Measurements from ENCODE around the gene FZD8.

Gene FZD8

GRCh38 chr10:35633006-35633980, 8.8 kb downstream of the FZD8 start:
- no peak overlapping the region for H3K27ac Mint-ChIP-seq
- no peaks in the 10 kb centered on the region for H3K9me3 Mint-ChIP-seq
- H3K4me3 Mint-ChIP-seq, result no peak overlapping the region
- ATAC-seq, result no peak
- DNase-seq, result no peak
- H3K27me3 Mint-ChIP-seq, result peaks cover 37% of the 10 kb centered on the region
- H3K4me1 Mint-ChIP-seq, result peaks cover 7% of the 10 kb centered on the region

GRCh38 chr10:35632027-35632426, 10.1 kb downstream of the FZD8 start:
- no peak for ATAC-seq
- Mint-ChIP-seq H3K27me3 (peaks cover 24% of the 10 kb centered on the region), H3K4me3 (no peak overlapping the region), H3K27ac (no peak overlapping the region), H3K9me3 (no peaks in the 10 kb centered on the region), H3K4me1 (peaks cover under 1% of the 10 kb centered on the region)
- no peak for DNase-seq

- H3K27ac Mint-ChIP-seq, result no peak overlapping the region
- no peaks in the 10 kb centered on the region for H3K9me3 Mint-ChIP-seq
- no peaks in the 10 kb centered on the region for H3K4me1 Mint-ChIP-seq
- peaks cover 18% of the 10 kb centered on the region for H3K27me3 Mint-ChIP-seq
- ATAC-seq (no peak), DNase-seq (no peak)
- H3K4me3 Mint-ChIP-seq, result no peak overlapping the region
Observed at GRCh38 chr10:35631404-35631803, 10.7 kb downstream of the FZD8 start.

GRCh38 chr10:35626971-35627507, 15.1 kb downstream of the FZD8 start:
- no peak for ATAC-seq
- H3K4me3 Mint-ChIP-seq, result no peak overlapping the region
- no peak overlapping the region for H3K27ac Mint-ChIP-seq
- no peaks in the 10 kb centered on the region for H3K4me1 Mint-ChIP-seq
- no peak for DNase-seq
- H3K27me3 Mint-ChIP-seq, result peaks cover 8% of the 10 kb centered on the region
- H3K9me3 Mint-ChIP-seq, result no peaks in the 10 kb centered on the region

GRCh38 chr10:35614312-35614711, 27.8 kb downstream of the FZD8 start:
- Mint-ChIP-seq H3K4me1 (no peaks in the 10 kb centered on the region), H3K27ac (no peak overlapping the region), H3K4me3 (no peak overlapping the region), H3K27me3 (peaks cover 68% of the 10 kb centered on the region), H3K9me3 (peaks cover 0 to 10% of the 10 kb centered on the region in 2 donors)
- ATAC-seq (no peak), DNase-seq (no peak)

GRCh38 chr10:35613597-35614226, 28.4 kb downstream of the FZD8 start:
- peaks cover 0 to 10% of the 10 kb centered on the region in 2 donors for H3K9me3 Mint-ChIP-seq
- H3K27ac Mint-ChIP-seq, result no peak overlapping the region
- peaks cover 68% of the 10 kb centered on the region for H3K27me3 Mint-ChIP-seq
- DNase-seq (no peak), ATAC-seq (no peak)
- no peaks in the 10 kb centered on the region for H3K4me1 Mint-ChIP-seq
- H3K4me3 Mint-ChIP-seq, result no peak overlapping the region

- H3K27ac Mint-ChIP-seq, result no peak overlapping the region
- ATAC-seq (no peak), DNase-seq (no peak)
- H3K27me3 Mint-ChIP-seq, result peaks cover 70% of the 10 kb centered on the region
- H3K9me3 Mint-ChIP-seq, result peaks cover 0 to 10% of the 10 kb centered on the region in 2 donors
- no peak overlapping the region for H3K4me3 Mint-ChIP-seq
- no peaks in the 10 kb centered on the region for H3K4me1 Mint-ChIP-seq
Observed at GRCh38 chr10:35613107-35613440, 29.0 kb downstream of the FZD8 start.

GRCh38 chr10:35612385-35613106, 29.6 kb downstream of the FZD8 start:
- peaks cover 0 to 10% of the 10 kb centered on the region in 2 donors for H3K9me3 Mint-ChIP-seq
- no peak for ATAC-seq
- no peak overlapping the region for H3K4me3 Mint-ChIP-seq
- peaks cover 5% of the 10 kb centered on the region for H3K4me1 Mint-ChIP-seq
- peaks cover 75% of the 10 kb centered on the region for H3K27me3 Mint-ChIP-seq
- no peak overlapping the region for H3K27ac Mint-ChIP-seq
- DNase-seq, result no peak

GRCh38 chr10:35611750-35612149, 30.3 kb downstream of the FZD8 start:
- Mint-ChIP-seq H3K27me3 (peaks cover 82% of the 10 kb centered on the region), H3K4me1 (peaks cover 9% of the 10 kb centered on the region), H3K4me3 (no peak overlapping the region), H3K27ac (no peak overlapping the region), H3K9me3 (peaks cover 0 to 10% of the 10 kb centered on the region in 2 donors)
- no peak for DNase-seq
- ATAC-seq, result no peak

GRCh38 chr10:35608328-35608672, 33.8 kb downstream of the FZD8 start:
- H3K27me3 Mint-ChIP-seq, result peaks cover 76% of the 10 kb centered on the region
- peak overlapping the region; percentile 75 to 85 for H3K4me3 Mint-ChIP-seq
- peaks cover 0 to 10% of the 10 kb centered on the region in 2 donors for H3K9me3 Mint-ChIP-seq
- peaks cover 9% of the 10 kb centered on the region for H3K4me1 Mint-ChIP-seq
- no peak for DNase-seq
- ATAC-seq, result peak; percentile 53
- H3K27ac Mint-ChIP-seq, result no peak overlapping the region

- H3K9me3 Mint-ChIP-seq, result peaks cover 0 to 10% of the 10 kb centered on the region in 2 donors
- ATAC-seq, result peak; percentile 73
Observed at GRCh38 chr10:35607475-35608327, 34.4 kb downstream of the FZD8 start.

GRCh38 chr10:35606430-35606829, 35.7 kb downstream of the FZD8 start:
- peaks cover 68% of the 10 kb centered on the region for H3K27me3 Mint-ChIP-seq
- H3K4me3 Mint-ChIP-seq, result no peak overlapping the region
- DNase-seq (no peak), ATAC-seq (no peak)
- peaks cover 0 to 10% of the 10 kb centered on the region in 2 donors for H3K9me3 Mint-ChIP-seq
- peaks cover 9% of the 10 kb centered on the region for H3K4me1 Mint-ChIP-seq
- H3K27ac Mint-ChIP-seq, result no peak overlapping the region

More at GRCh38 chr10:35607475-35608327, 34.4 kb downstream of the FZD8 start:
- H3K4me1 Mint-ChIP-seq, result peaks cover 9% of the 10 kb centered on the region
- H3K4me3 Mint-ChIP-seq, result peak overlapping the region; percentile 75 to 85
- H3K27ac Mint-ChIP-seq, result no peak overlapping the region
- peaks cover 76% of the 10 kb centered on the region for H3K27me3 Mint-ChIP-seq
- DNase-seq, result peak in 1 of 2 donors; percentile 12

GRCh38 chr10:35605191-35605590, 36.9 kb downstream of the FZD8 start, which contains the start of gene GJD4:
Gene GJD4, plus strand, starts transcription at chr10:35605341. Its CDS starts 227 bp downstream, at chr10:35605568.
- no peak within 1 kb of the TSS for H3K27ac Mint-ChIP-seq
- ATAC-seq, result no peak
- H3K4me3 Mint-ChIP-seq, result no peak within 1 kb of the TSS
- peaks cover 9% of the 10 kb centered on the region for H3K4me1 Mint-ChIP-seq
- peaks cover 63% of the 10 kb centered on the region for H3K27me3 Mint-ChIP-seq
- H3K9me3 Mint-ChIP-seq, result peaks cover 0 to 8% of the 10 kb centered on the region in 2 donors
- no peak for DNase-seq

GRCh38 chr10:35600193-35600592, 41.9 kb downstream of the FZD8 start:
- H3K9me3 Mint-ChIP-seq, result no peaks in the 10 kb centered on the region
- no peak for DNase-seq
- H3K4me3 Mint-ChIP-seq, result no peak overlapping the region
- no peak for ATAC-seq
- no peak overlapping the region for H3K27ac Mint-ChIP-seq
- H3K27me3 Mint-ChIP-seq, result peaks cover 49% of the 10 kb centered on the region
- no peaks in the 10 kb centered on the region for H3K4me1 Mint-ChIP-seq

GRCh38 chr10:35598379-35598778, 43.7 kb downstream of the FZD8 start:
- no peaks in the 10 kb centered on the region for H3K4me1 Mint-ChIP-seq
- H3K4me3 Mint-ChIP-seq, result no peak overlapping the region
- H3K9me3 Mint-ChIP-seq, result no peaks in the 10 kb centered on the region
- no peak for DNase-seq
- no peak for ATAC-seq
- peaks cover 40% of the 10 kb centered on the region for H3K27me3 Mint-ChIP-seq
- no peak overlapping the region for H3K27ac Mint-ChIP-seq

All from stimulated activated naive CD8-positive, alpha-beta T cell treated with anti-CD3 and anti-CD28 coated beads, Interleukin-15, amount 100 ng/mL, for 72 hours (primary cell).